Measurements from ENCODE around the gene CACHD1.
"Not testable (repeated sequence)": the region's sequence is repeated elsewhere in the genome, so short reads cannot be mapped to it uniquely, and the experiment has no call there.

The CACHD1 gene

GRCh38 chr1:64497088-64497883 is 27.4 kb downstream of the CACHD1 start:
- DNase-seq (ENCODE audit: low read depth in 2 of 2) = no peak

- no peak for DNase-seq (ENCODE audit: low read depth in 2 of 2)
These were observed 28.4 kb downstream of the CACHD1 start for GRCh38 chr1:64498325-64498724.

GRCh38 chr1:64499011-64499410 is 29.1 kb downstream of the CACHD1 start:
- no peak for DNase-seq (ENCODE audit: low read depth in 2 of 2)

GRCh38 chr1:64499966-64500365 is 30.0 kb downstream of the CACHD1 start:
- DNase-seq (ENCODE audit: low read depth in 2 of 2) = no peak

- DNase-seq (ENCODE audit: low read depth in 2 of 2) = no peak
These were observed 32.2 kb downstream of the CACHD1 start for GRCh38 chr1:64502083-64502482.

- no peak for DNase-seq (ENCODE audit: low read depth in 2 of 2)
These were observed 33.0 kb downstream of the CACHD1 start for GRCh38 chr1:64502931-64503330.

- DNase-seq (ENCODE audit: low read depth in 2 of 2) = peak; percentile 2 to 19
These were observed 35.5 kb downstream of the CACHD1 start for GRCh38 chr1:64505232-64505943.

- DNase-seq (ENCODE audit: low read depth in 2 of 2) = no peak
These were observed 36.2 kb downstream of the CACHD1 start for GRCh38 chr1:64505944-64506655.

GRCh38 chr1:64508629-64509028 is 38.7 kb downstream of the CACHD1 start:
- DNase-seq (ENCODE audit: low read depth in 2 of 2) = no peak

- DNase-seq (ENCODE audit: low read depth in 2 of 2) = no peak
These were observed 41.1 kb downstream of the CACHD1 start for GRCh38 chr1:64511044-64511443.

GRCh38 chr1:64512206-64512605 is 42.3 kb downstream of the CACHD1 start:
- not testable (repeated sequence) for DNase-seq (ENCODE audit: low read depth in 2 of 2)

GRCh38 chr1:64513545-64513944 is 43.6 kb downstream of the CACHD1 start:
- DNase-seq (ENCODE audit: low read depth in 2 of 2) = no peak

GRCh38 chr1:64514197-64514765 is 44.4 kb downstream of the CACHD1 start:
- DNase-seq (ENCODE audit: low read depth in 2 of 2) = no peak

GRCh38 chr1:64515427-64515826 is 45.5 kb downstream of the CACHD1 start:
- DNase-seq (ENCODE audit: low read depth in 2 of 2) = no peak

- no peak for DNase-seq (ENCODE audit: low read depth in 2 of 2)
These were observed 46.4 kb downstream of the CACHD1 start for GRCh38 chr1:64516301-64516700.

- DNase-seq (ENCODE audit: low read depth in 2 of 2) = no peak
These were observed 47.1 kb downstream of the CACHD1 start for GRCh38 chr1:64516803-64517568.

GRCh38 chr1:64517640-64518039 is 47.7 kb downstream of the CACHD1 start:
- no peak for DNase-seq (ENCODE audit: low read depth in 2 of 2)

GRCh38 chr1:64518692-64519481 is 49.0 kb downstream of the CACHD1 start:
- DNase-seq (ENCODE audit: low read depth in 2 of 2) = no peak

- no peak for DNase-seq (ENCODE audit: low read depth in 2 of 2)
These were observed 50.0 kb downstream of the CACHD1 start for GRCh38 chr1:64519901-64520300.

- no peak for DNase-seq (ENCODE audit: low read depth in 2 of 2)
These were observed 52.8 kb downstream of the CACHD1 start for GRCh38 chr1:64522740-64523139.

Data from stimulated activated CD4-positive, alpha-beta T cell treated with anti-CD3 and anti-CD28 coated beads, Interleukin-1b, Interleukin-23, amount 100 ng/mL, for 1 hour (primary cell).